Measurements from ENCODE around the gene ATG16L2.

- TF ChIP-seq CTCF (IDR thresholded peaks at IDR 0.05; ENCODE audit: low read depth, low read length, poor library complexity, severe bottlenecking) = no peak
- no peak for TF ChIP-seq EZH2phosphoT487 (IDR thresholded peaks at IDR 0.05; ENCODE audit: borderline replicate concordance, low read length)
These were observed 33.2 kb upstream of the ATG16L2 start for GRCh38 chr11:72781063-72781312.

All from DOHH2 (cell line).